ENCODE data around the gene DNAH1.

Gene DNAH1

DNA sequence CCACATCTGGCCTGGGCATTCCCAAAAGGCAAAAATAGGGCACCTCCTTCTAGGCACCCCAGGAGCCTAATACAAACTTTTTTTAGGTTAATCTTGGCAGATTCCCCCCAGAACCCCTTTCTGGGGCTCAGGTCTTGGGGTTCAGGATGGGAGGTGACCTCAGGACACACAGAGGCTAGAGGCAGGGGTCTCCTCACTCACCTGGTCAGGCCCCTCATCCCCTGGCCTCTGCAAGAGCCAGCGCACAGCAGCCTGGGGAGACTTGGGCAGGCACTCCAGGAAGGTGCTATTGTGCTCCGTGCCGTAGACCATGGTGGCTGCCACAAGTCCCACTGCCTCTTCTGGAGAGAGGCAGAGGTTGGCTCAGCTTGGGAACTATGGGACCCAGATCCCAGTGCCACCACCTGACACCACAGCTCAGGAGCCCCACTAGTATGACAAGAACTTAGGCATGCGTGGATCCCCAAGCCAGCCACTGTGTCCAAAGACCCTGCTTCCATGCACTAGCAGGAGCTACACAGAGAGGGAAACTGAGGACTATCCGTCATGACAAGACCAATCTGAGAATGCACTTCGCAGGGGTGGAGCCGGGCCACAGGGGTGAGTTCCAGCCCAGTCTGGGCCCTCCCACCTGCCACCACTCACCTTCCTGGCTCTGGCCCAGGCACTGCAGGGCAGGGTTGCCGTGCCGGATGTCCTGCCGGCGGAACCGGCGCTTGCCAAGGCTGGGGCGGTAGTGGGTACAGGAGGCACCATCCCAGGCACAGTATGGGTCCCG, 121.4 kb downstream of the DNAH1 start:
- no peak for DNase-seq

DNA sequence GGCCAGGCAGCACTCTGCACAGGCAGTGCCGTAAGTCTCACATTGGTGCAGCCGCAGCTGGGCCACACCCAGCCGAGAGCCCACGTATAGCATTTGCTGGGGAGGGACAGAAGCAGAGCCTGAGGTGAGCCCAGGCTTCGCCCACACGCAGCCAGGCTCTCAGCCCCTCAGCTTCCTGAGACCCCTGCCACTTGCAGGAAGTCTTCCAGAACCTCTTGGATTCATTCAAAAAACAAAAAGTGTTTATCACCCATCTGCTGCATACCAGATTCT, 121.9 kb downstream of the DNAH1 start:
- DNase-seq: no peak

DNA sequence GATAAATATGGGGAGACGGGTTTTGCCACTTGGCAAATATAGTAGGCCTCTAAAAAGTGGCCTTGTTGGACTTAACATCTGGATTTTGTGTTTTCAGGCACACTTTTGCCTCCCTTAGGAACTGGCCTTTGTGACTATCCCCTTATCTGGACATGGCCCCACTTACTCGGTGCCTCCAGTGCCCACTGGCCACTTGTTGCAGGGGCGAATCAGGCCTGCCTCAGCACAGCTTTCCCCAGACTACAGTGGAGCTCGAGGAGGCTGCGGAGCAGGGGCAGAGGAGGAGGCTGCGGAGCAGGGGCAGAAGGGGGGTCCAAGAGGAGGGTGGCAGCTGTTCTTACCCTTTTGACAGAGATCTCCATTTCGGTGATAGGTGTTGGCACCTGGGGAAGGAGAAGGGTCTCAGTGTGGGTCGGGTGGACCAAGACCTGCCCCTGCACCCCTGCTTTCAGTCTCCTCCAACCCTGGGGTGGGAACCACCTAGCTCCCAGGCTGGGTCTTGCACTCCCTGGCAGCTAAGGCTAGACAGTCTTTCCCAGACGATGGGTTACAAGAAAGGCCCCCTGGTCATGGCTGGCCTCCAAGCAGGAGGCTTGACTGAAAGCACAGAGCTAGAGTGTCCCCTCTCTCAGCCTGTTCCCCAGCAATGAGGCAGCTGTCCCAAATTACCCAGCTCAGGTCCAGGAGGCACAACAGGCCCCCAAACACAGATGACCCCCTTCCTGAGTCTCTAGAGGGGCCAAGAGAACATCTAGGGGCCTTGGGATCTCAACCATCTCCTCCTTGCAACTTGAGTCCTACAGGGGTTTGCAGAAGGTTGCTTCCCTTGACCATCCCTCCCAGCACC, 122.7 kb downstream of the DNAH1 start:
- no peak for DNase-seq

DNA sequence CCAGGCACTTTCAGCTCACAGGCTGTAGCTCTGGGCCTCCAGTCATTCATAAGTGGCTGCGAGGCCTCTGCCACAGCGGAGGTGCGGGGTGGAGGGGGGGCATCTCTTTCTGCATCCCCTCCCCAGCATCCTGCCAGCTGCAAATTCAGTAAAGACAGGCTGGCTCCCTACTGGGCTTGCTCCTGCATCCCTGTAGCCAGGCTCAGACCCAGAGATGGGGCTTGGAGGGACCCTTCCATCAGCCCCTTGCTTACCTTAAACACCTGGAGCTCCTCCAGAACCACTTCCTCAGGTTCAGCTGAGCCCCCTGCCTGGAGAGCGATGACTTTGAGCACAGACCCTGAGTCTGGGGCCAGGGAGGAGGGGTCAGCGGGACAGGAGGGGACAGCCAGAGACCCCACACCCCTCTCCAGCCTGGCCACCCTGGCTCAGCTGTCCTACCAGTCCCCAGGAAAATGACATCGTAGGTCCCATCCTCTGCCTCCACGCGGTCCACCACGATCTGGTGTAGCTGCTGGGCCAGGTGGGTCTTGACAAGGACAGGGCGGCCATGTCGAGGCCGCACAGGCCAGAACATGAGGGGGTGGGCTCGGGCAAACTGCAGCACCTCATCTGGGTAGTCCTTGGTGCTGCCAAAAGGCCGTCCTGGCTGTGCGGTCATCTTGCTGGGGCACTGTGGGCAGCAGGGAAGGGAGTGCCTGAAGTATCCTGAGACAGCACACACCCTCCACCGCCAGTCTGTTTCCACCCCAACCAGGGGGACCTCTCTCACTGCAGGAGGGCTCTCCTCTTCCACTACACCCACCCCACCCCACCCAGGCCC, 123.5 kb downstream of the DNAH1 start:
- DNase-seq: no peak

DNA sequence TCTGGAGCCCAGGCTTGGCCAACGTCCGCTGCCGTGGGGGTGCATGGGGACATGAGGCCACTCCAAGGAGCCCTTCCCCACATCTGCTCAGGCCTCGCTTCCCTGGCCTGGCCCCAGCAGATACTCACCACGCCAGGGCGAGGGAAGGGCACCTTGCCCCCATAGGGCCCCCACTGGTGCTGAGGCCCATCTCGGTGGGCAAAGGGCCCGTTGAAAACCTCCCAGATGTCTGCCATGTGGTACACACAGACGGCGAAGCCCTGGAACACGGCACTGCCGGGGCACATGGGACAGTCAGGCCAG, 124.1 kb downstream of the DNAH1 start:
- no peak for DNase-seq

DNA sequence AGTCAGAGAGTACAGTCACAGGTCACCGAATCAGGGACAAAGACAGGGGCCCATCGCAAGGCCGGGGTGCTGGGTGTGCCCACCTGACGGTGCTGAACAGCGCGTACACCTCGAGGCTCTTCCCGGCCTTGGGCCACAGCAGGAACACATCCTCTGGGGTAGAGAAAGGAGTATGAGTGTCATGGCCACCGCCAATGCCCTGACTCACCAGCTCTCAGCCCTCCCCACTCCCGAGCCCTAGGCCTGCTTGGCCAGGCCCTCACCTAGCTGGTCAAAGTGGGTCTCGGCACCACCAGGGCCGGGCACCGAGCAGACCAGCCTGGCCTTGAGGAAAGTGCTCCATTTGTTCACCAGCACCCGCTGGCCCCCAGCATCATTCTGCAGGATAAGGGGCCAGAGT, 124.6 kb downstream of the DNAH1 start:
- DNase-seq: no peak

DNA sequence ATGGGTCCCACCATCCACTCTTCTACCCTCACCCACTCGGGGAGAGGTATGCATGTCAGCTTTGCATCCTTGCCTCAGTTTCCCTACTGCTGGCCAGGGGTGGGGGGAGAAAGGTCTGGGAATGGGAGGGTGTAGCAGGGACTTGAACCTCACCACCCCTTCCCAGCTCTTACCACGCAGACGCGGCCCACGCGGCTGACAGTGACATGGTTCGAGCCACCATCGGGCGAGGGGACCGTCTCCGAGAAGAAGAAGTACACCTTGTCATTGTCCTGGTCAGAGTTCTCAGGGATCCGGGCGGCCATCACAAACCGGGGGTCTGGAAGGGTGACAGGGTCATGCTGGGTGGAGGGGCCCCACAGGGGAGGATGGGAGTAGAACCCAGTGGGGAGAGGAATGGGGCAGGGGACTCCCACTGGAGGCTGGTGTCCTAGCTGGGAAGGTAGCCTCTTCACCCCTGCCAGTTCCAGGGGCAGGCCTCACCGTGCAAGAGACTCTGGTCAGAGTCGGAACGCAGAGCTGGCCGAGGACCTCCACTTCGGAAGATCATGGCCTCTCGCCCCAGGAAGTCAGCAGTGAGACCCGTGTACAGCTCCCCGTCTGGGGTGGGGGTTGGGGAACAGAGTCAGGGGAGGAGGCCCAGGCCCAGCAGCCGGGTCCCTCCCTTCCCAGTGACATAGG, 125.1 kb downstream of the DNAH1 start:
- no peak for DNase-seq

DNA sequence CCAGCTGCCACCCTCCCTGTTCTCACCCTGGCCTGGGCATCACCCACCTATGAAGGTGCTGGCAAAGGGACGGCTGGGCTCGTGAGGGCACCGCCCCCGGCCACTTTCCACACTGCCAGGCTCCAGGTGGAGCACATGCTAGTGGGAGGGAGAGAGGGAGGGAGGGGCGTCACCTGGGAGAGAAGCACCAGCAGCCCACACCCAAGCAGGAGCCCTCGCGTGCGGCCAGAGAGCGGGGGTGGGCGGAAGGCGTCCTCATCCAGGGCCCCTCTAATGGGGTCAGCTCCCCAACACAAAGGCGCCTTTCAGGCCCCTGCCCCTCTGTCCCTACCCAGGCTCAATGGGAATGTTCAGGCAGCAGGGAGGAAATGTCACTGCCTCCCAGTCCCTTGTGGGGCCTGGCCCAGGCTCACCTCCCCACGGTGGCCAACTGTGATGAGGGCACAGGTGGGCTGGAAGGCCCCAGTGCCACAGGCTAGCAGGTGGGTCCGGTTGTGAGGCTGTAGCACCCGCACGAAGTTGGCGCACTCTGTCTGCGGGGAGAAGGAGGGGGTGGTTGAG, 125.7 kb downstream of the DNAH1 start:
- DNase-seq: no peak

DNA sequence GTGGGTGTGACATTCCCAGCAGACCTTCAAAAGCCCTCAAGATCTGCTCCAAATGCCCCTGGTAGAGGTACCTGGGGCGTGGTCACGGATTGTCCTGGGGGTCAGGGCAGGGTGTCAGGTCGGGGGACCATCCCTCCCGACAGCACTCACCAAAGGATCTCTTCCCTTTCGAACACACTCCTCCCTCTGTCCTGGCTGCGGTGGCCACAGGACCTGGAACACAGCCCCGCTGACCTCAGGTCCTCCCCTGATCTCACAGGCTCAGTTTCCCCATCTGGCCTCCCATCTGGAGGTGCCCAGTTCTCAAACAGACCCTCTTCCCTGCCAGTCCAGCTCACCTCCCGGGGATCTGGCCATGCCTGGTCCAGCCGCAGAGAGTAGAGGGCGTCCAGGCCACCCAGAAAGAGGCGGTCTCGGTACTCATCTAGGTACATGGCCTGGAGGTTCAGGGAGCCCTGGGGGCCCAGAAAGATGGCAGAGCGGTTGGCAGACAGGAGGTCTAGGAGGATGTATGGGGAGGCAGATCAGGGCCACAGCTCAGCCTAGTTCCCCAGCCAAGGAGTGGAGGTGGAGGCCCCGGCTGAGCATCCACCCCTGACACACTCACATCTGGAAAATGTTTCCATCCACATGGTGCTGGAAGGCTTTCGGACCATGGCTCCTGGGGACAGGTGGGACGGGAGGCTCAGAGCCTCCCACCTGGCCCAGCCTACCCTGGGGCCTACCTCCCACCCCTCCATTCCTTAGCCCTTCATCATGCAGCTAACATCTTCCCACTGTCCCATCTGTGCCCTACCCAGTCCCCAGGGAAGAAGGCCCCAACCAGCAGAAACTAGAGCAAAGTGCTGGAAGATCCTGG, 126.5 kb downstream of the DNAH1 start:
- no peak for DNase-seq

DNA sequence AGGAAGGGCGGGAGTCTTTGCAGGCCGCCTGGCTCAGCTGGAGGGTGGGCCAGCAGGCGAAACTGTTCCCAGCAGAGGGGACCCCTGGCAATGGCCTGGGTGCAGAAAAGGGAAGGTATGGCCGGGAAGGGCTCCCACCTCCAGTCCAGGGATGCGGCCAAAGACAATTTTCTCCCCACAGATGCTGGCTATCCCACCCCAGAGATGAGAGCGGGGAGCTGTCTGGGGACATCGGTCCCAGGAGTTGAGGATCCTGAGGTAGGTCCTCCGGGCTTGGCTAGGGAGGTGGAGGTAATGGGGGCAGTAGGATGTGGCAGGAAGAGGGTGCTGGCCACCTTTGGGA, 127.1 kb downstream of the DNAH1 start:
- DNase-seq: no peak

DNA sequence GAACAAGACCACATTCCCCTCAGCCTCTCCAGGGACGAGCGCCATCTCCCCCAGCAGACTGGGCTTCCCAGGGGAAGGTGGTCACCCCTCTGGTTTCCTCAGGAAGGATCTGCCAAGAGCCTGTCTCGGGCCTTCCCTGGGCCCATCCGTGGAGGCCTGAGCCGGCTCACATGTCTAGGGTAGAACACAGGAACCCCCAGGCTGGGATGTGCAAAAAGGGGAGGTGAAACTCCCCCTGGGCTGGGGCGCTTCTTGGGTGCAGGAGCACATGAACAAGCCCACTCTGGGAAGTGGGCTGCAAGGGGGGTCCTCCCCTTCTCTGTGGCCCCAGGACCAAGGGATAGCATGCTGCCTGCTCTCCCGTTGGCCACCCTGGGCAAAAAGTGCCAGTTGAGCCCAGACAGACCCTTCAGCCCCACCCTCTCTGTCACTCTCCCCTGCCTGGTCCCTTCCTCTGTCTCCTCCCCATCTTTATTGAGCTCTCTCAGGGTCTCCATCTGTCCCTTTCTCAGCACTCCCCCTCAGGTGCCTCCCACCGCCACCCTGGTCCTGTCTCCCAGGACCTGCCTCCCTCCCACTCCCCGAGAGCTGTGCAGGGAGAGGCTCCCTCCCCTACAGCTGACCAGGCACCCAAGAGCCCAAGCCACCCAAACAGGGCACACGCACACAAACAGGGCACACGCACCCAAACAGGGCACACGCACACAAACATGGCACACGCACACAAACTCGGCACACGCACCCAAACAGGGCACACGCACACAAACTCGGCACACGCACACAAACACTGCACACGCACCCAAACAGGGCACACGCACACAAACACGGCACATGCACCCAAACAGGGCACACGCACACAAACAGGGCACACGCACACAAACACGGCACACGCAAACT, 127.9 kb downstream of the DNAH1 start:
- DNase-seq: no peak

DNA sequence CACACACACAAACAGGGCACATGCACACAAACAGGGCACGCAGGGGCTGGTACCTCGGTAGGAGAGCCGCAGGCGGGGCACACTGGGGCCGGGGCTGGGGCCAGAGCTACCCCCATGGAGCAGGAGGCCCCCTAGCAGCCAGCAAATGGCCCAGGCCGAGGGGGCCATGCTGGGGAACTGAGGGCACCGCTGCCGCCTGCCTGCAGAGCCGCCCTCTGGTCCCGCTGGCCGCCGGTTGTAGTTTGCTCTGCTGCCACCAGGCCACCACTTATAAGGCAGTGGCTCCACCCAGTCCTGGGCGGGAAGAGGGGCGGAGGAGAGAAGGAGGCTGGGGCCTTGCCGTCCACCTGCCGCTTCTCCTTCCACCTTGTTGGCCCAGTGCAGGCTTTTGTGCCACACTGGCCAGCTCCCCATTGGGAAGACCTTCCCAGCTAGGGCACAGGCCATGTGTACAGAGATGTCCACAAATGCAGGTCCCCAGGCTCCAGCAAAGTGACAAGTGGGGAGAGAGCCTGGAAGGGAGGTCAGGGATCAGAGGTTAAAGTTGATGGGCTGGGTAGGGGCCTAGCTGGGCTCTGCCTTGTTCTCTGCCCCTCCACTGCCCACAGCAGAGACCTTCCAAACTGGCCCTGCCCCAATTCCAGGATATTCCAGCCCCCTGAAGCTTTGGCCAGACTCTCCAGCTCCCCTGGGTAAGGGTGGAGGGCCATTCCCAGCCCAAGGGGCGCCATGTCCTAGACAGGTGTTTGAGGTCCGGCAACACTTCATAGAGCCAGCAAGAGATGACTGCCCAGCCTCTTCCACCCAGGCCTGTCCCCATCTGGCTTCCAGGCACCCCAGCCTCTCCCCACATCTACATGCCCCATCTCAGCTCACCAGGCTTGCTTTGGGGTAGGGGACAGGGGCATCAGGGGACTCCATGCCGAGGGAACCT, 129.0 kb downstream of the DNAH1 start, which contains the start of gene SEMA3G:
Gene SEMA3G, minus strand, starts transcription at position 244 of the 934 bp plus-strand sequence. Its CDS starts 76 bp downstream, at position 168.
- peak; percentile 58 to 66 for DNase-seq

DNA sequence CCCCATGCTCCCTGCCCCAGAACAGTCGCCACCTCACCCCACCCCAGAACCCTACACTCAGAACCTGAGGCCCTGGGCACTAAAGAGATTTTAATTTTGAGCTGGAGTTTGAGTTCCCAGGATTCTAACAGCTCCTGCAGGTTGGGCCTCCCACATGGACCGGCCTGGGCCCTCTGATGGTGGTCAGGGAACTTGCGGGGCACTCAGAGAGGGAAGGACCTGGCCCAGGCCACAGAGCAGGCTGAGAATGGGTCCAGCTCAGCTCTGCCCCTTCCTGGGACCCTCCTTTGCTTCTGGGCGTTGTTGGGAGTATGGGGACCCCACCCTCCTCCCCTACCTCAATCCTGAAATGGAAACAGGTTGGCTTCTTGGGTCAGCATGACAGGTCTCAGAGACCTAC, 129.9 kb downstream of the DNAH1 start:
- DNase-seq: no peak

DNA sequence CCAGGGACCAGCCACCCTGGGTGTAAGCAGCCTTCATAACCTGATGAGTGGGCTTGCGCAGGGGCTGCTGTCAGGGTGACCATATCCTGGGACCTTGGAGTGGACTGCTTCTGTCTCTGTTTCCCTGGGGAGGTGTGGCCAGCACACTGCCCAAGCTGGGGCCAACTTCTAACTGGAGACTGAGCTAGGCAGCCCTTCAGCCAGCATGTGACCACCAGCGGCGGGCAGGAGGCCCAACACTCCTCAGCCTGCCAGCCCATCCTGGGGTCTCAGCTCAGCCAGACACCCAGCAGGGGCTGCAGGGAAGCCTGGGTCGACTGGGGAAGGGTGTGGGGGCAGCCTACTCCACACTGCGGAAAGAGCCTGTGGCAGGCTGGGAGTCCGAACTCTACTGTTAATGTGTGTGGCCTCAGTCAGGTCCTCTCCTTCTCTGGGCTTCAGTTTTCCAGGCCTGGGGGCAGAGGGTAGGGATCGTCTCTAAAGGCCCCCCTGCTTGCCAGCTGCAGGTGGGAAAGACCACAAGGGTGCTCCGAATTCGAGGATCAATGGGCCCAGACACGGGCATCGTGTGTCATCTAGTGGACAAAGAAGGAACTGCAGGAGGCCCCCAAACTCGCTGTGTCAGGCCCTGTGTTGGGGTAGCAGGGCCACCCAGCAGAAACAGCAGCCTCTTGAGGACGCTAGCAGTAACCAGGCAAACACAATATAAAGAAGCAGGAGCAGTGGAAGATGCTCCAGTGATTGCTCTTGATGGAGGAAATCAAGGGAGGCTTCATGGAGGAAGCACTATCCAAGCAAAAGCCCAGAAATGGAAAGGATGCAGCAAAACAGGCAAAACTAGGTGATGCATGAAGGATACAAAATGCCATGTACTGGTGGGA, 130.8 kb downstream of the DNAH1 start:
- DNase-seq: peak; percentile 58 to 76

DNA sequence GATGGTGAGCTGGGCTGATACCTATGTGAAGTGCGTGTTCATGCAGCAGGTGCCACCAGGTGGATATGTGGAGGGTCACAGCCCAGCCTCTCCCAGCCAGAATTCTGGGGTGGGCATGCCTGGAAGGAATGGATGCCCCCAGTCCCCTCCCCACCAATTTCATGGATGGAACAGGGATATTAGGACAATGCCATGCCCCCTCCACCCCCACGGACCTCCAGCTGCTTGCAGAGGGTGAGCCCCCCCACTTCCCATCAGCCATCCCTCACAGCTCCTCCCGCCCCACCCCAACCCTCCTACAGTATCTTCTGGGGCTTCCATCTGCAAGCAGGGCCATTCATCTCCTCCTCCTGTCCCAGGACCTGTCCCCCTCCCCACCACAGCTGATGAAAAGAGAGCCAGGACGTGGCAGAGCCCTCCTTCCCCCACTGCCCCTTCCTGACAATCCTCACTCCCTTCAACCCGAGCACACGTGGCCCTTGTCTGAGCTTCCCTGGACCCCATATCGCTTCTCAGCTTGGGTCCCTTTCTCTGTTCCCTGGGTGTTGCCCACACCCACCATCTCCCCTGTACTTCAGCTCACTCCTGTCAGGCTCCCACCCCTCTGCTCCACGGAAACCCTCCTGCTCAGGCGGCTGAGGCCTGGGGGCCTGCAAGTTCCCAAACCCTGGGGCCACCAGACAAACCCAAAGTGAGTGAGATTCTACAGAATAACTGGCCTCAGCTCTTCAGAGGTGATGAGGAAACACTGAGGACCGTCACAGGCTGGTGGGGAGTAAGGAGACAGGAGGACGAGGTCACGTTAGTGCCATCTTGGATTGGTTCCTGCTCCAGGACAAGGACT, 131.6 kb downstream of the DNAH1 start:
- no peak for DNase-seq

Measured in activated CD4-positive, alpha-beta T cell treated with anti-CD3 and anti-CD28 coated beads for 4 hours (primary cell).